SK-N-SH (cell line): Measurements from ENCODE around the gene FOXL1. TPM values are rescaled to one million over a fixed set of nuclear protein-coding genes. Genes with fewer than 3 reads are reported as not detected.

Source experiments
- EP300 ChIP-seq, 2 experiments: IDR thresholded peaks; 2 replicates each; pipeline versions ENCODE4 v1.4.0 to v1.6.1; 2012; ENCODE audit warnings: borderline replicate concordance in 1 of 2, low read depth in 1 of 2, low read length in 1 of 2
- FOSL2 ChIP-seq: IDR thresholded peaks from 2 replicates; pipeline ENCODE4 v1.4.0; 2012; ENCODE audit warnings: low read depth, mild to moderate bottlenecking, moderate library complexity, borderline replicate concordance
- FOXM1 ChIP-seq: IDR thresholded peaks from 2 replicates; pipeline ENCODE4 v1.4.0; 2012; ENCODE audit warnings: low read depth, mild to moderate bottlenecking
- MXI1 ChIP-seq: IDR thresholded peaks from 2 replicates; pipeline ENCODE4 v1.6.1; 2012; ENCODE audit warnings: mild to moderate bottlenecking, low read depth, low read length, improper control_type of control experiment
- NRF1 ChIP-seq: IDR thresholded peaks from 2 replicates; pipeline ENCODE4 v1.6.1; 2012; ENCODE audit warnings: low read depth, mild to moderate bottlenecking, low read length
- RFX5 ChIP-seq: IDR thresholded peaks from 2 replicates; pipeline ENCODE4 v1.6.1; 2012; ENCODE audit warnings: mild to moderate bottlenecking, improper control_type of control experiment, low read length
- SIN3A ChIP-seq: IDR thresholded peaks from 2 replicates; pipeline ENCODE4 v1.6.1; 2012; ENCODE audit warnings: low read depth, mild to moderate bottlenecking, low read length, moderate library complexity, borderline replicate concordance
- TCF12 ChIP-seq: IDR thresholded peaks from 2 replicates; pipeline ENCODE4 v1.4.0; 2012
- TEAD4 ChIP-seq: IDR thresholded peaks from 2 replicates; pipeline ENCODE4 v1.4.0; 2012; ENCODE audit warnings: mild to moderate bottlenecking, borderline replicate concordance; ENCODE audit not compliant: insufficient read depth
- YY1 ChIP-seq: IDR thresholded peaks from 2 replicates; pipeline ENCODE4 v1.4.0; 2012; ENCODE audit warnings: low read depth, mild to moderate bottlenecking
- polyA plus RNA-seq, 3 experiments: library from polyadenylated mRNA; depleted of rRNA; stranded (reverse); fragments of >200 nt; gene quantifications; 2 replicates each; pipeline ENCODE4 v1.2.3, GENCODE V29; 2012
- TF ChIP-seq, protein P1 (sequence below): IDR thresholded peaks from 2 replicates; pipeline ENCODE4 v1.6.1; 2012; ENCODE audit warnings: mild to moderate bottlenecking, low read depth, low read length, moderate library complexity
- TF ChIP-seq, protein P2 (sequence below): IDR thresholded peaks from 2 replicates; pipeline ENCODE4 v1.4.0; 2012; ENCODE audit warnings: low read depth, borderline replicate concordance
- TF ChIP-seq, protein P3 (sequence below): fragments of 150-350 bp; IDR thresholded peaks from 2 replicates; pipeline ENCODE4 v1.6.1; 2016; ENCODE audit warnings: mild to moderate bottlenecking, low read depth, low read length
- TF ChIP-seq, protein P4 (sequence below): IDR thresholded peaks from 2 replicates; pipeline ENCODE4; 2012

Gene FOXL1
- polyA plus RNA-seq, 1 of the 3 experiments (the other 2 are of a cell fraction), result 2.5 TPM

DNA sequence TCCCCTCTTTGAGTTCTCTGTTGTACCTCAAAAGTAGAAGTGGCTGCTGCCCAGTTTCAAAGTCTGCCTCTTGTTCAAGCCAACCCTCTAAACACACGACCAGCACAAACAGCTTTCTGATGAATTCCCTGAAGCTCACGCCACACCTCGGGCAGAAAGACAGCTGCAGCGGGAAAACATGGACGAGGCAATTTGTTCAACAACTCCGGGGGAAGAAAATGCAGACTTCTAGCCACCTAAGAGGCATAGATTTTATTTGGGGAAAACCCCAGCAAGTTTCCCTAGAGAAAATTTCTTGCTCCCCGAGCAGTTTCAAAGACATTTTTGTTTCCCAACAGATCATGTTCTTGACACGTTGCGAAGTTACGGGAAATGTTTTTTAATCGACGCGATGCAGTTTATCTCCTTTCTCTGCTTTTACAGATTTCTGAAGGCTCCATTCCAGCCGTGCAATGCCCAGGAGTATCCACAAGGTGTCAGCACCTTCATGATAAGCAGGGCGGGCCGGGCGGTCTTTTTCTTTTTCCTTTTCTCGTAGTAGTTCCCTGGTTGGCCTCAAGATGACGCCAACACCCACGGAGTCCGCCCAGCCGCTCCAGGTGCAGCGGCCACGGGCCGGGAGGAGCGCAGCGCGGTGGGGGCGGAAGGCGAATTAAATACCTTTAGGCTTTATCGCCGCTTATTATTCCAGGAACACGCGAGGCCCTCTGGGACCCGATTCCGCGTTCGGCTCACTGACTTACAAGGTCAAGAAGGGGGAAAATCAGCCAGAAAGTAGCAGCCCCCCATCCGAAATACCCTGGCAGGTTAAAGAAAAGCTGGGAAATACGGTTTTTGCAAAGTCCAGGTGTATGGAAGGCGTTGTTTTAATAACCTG, 14.6 kb upstream of the FOXL1 start (continued):
- TF ChIP-seq, protein P1, sequence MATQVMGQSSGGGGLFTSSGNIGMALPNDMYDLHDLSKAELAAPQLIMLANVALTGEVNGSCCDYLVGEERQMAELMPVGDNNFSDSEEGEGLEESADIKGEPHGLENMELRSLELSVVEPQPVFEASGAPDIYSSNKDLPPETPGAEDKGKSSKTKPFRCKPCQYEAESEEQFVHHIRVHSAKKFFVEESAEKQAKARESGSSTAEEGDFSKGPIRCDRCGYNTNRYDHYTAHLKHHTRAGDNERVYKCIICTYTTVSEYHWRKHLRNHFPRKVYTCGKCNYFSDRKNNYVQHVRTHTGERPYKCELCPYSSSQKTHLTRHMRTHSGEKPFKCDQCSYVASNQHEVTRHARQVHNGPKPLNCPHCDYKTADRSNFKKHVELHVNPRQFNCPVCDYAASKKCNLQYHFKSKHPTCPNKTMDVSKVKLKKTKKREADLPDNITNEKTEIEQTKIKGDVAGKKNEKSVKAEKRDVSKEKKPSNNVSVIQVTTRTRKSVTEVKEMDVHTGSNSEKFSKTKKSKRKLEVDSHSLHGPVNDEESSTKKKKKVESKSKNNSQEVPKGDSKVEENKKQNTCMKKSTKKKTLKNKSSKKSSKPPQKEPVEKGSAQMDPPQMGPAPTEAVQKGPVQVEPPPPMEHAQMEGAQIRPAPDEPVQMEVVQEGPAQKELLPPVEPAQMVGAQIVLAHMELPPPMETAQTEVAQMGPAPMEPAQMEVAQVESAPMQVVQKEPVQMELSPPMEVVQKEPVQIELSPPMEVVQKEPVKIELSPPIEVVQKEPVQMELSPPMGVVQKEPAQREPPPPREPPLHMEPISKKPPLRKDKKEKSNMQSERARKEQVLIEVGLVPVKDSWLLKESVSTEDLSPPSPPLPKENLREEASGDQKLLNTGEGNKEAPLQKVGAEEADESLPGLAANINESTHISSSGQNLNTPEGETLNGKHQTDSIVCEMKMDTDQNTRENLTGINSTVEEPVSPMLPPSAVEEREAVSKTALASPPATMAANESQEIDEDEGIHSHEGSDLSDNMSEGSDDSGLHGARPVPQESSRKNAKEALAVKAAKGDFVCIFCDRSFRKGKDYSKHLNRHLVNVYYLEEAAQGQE, result 0 out of 2 replicates have a peak, but pooled peaks have one; percentile 27
- TF ChIP-seq TEAD4 (no peak), EP300 (IDR thresholded peaks at IDR 0.05; ENCODE audit: borderline replicate concordance in 1 of 2, low read depth in 1 of 2, low read length in 1 of 2) (no peak), YY1 (no peak), TCF12 (no peak), FOXM1 (peak; percentile 50; the same call in 1 of the 2 replicates), MXI1 (no peak), FOSL2 (no peak), NRF1 (no peak), SIN3A (no peak; the same call in 1 of the 2 replicates), RFX5 (no peak)
- TF ChIP-seq, protein P2, sequence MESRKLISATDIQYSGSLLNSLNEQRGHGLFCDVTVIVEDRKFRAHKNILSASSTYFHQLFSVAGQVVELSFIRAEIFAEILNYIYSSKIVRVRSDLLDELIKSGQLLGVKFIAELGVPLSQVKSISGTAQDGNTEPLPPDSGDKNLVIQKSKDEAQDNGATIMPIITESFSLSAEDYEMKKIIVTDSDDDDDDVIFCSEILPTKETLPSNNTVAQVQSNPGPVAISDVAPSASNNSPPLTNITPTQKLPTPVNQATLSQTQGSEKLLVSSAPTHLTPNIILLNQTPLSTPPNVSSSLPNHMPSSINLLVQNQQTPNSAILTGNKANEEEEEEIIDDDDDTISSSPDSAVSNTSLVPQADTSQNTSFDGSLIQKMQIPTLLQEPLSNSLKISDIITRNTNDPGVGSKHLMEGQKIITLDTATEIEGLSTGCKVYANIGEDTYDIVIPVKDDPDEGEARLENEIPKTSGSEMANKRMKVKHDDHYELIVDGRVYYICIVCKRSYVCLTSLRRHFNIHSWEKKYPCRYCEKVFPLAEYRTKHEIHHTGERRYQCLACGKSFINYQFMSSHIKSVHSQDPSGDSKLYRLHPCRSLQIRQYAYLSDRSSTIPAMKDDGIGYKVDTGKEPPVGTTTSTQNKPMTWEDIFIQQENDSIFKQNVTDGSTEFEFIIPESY, result no peak
- TF ChIP-seq, protein P3, sequence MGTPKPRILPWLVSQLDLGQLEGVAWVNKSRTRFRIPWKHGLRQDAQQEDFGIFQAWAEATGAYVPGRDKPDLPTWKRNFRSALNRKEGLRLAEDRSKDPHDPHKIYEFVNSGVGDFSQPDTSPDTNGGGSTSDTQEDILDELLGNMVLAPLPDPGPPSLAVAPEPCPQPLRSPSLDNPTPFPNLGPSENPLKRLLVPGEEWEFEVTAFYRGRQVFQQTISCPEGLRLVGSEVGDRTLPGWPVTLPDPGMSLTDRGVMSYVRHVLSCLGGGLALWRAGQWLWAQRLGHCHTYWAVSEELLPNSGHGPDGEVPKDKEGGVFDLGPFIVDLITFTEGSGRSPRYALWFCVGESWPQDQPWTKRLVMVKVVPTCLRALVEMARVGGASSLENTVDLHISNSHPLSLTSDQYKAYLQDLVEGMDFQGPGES, result no peak
- TF ChIP-seq, protein P4, sequence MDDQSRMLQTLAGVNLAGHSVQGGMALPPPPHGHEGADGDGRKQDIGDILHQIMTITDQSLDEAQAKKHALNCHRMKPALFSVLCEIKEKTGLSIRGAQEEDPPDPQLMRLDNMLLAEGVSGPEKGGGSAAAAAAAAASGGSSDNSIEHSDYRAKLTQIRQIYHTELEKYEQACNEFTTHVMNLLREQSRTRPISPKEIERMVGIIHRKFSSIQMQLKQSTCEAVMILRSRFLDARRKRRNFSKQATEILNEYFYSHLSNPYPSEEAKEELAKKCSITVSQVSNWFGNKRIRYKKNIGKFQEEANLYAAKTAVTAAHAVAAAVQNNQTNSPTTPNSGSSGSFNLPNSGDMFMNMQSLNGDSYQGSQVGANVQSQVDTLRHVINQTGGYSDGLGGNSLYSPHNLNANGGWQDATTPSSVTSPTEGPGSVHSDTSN, result no peak
